ENCODE measurements around the gene LTA4H. TPM values are rescaled to one million over a fixed set of nuclear protein-coding genes. Genes with fewer than 3 reads are reported as not detected.

The LTA4H gene
- total and polyA plus RNA-seq, 2 experiments from 2014 or later, result 35.0 to 90.5 TPM

DNA sequence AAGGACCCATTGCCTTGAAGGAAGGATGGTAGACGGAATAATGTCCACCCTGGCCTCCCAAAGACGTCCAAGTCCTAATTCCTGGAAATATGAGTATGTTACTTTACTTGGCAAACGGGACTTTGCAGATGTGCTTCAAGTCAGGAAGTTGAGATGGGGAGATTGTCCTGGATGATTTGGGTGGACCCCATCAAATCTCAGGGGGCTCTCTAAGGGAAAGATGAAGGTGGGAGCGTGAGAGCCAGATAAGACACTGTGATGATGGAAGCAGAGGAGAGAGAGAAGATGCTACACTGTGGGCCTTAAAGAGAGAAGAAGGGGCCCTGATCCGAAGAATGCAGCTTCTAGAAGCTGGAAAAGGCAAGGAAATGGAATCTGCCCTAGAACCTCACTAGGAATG lies 29.6 kb upstream of the LTA4H start:
- WGBS (ENCODE audit: low lambda C conversion rate, missing lambda C conversion rate), result 92% methylated on average over 5 of the region's 5 CpGs
- no peak overlapping the region for H2AFZ ChIP-seq

DNA sequence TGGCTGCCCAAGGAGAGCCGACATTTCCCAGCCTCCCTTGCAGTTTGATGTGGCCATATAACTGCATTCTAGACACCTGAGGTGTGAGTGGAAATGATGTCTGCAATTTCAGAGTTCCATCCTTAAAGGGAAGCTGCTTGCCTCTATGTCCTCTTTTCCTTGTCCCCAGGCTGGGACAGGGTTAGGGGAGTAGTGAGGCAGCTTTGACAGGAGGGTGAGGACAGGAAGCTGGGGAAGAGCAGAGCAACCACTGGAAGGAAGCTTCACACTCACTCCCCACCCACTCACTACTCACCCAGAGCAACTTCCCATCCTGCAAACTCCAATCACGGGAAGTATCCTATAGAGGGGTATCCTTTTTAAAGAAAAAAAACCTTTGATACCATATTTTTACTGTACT lies 28.9 kb upstream of the LTA4H start:
- H2AFZ ChIP-seq, result no peak overlapping the region
- 81% methylated on average over 2 of the region's 2 CpGs for WGBS (ENCODE audit: low lambda C conversion rate, missing lambda C conversion rate)

More for the DNA sequence above, 29.6 kb upstream of the LTA4H start:
- Histone ChIP-seq H3K4me1 (ENCODE audit: insufficient read depth) (no peaks in the 10 kb centered on the region), H3K79me2 (no peaks in the 10 kb centered on the region), H3K36me3 (replicated peaks; ENCODE audit: insufficient read depth, low read depth) (no peaks in the 10 kb centered on the region), H3K4me3 (no peak overlapping the region), H3K27ac (no peak overlapping the region), H3K27me3 (no peaks in the 10 kb centered on the region), H4K20me1 (ENCODE audit: insufficient read depth, poor library complexity, severe bottlenecking) (no peaks in the 10 kb centered on the region), H3K4me2 (no peak overlapping the region), H3K9me2 (replicated peaks; ENCODE audit: insufficient read depth) (no peaks in the 10 kb centered on the region), H3K9me3 (ENCODE audit: low read depth) (no peaks in the 10 kb centered on the region)
- TF ChIP-seq CTCF (IDR thresholded peaks at IDR 0.05; ENCODE audit: poor library complexity) (no peak), EZH2 (IDR thresholded peaks at IDR 0.05; ENCODE audit: borderline replicate concordance) (no peak), EZH2phosphoT487 (IDR thresholded peaks at IDR 0.05; ENCODE audit: low read depth, severe bottlenecking, unreplicated experiment) (no peak)
- no peak for DNase-seq (ENCODE audit: low spot score)

GRCh38 chr12:96063046-96063445 lies 27.7 kb upstream of the LTA4H start:
- Histone ChIP-seq H3K4me1 (ENCODE audit: insufficient read depth) (no peaks in the 10 kb centered on the region), H3K79me2 (no peaks in the 10 kb centered on the region), H3K9me2 (replicated peaks; ENCODE audit: insufficient read depth) (no peaks in the 10 kb centered on the region), H2AFZ (no peak overlapping the region), H3K27me3 (no peaks in the 10 kb centered on the region), H4K20me1 (ENCODE audit: insufficient read depth, poor library complexity, severe bottlenecking) (no peaks in the 10 kb centered on the region), H3K27ac (no peak overlapping the region), H3K4me3 (no peak overlapping the region), H3K4me2 (no peak overlapping the region), H3K36me3 (replicated peaks; ENCODE audit: insufficient read depth, low read depth) (no peaks in the 10 kb centered on the region), H3K9me3 (ENCODE audit: low read depth) (no peaks in the 10 kb centered on the region)
- TF ChIP-seq CTCF (IDR thresholded peaks at IDR 0.05; ENCODE audit: poor library complexity) (peak; percentile 19), EZH2phosphoT487 (IDR thresholded peaks at IDR 0.05; ENCODE audit: low read depth, severe bottlenecking, unreplicated experiment) (no peak), EZH2 (IDR thresholded peaks at IDR 0.05; ENCODE audit: borderline replicate concordance) (no peak)
- 80% methylated on average over 4 of the region's 4 CpGs for WGBS (ENCODE audit: low lambda C conversion rate, missing lambda C conversion rate)
- no peak for DNase-seq (ENCODE audit: low spot score)

More for the DNA sequence above, 28.9 kb upstream of the LTA4H start:
- Histone ChIP-seq H3K9me3 (ENCODE audit: low read depth) (no peaks in the 10 kb centered on the region), H3K27me3 (no peaks in the 10 kb centered on the region), H4K20me1 (ENCODE audit: insufficient read depth, poor library complexity, severe bottlenecking) (no peaks in the 10 kb centered on the region), H3K4me3 (no peak overlapping the region), H3K4me2 (no peak overlapping the region), H3K79me2 (no peaks in the 10 kb centered on the region), H3K36me3 (replicated peaks; ENCODE audit: insufficient read depth, low read depth) (no peaks in the 10 kb centered on the region), H3K27ac (no peak overlapping the region), H3K4me1 (ENCODE audit: insufficient read depth) (no peaks in the 10 kb centered on the region), H3K9me2 (replicated peaks; ENCODE audit: insufficient read depth) (no peaks in the 10 kb centered on the region)
- TF ChIP-seq EZH2 (IDR thresholded peaks at IDR 0.05; ENCODE audit: borderline replicate concordance), result no peak
- TF ChIP-seq CTCF (IDR thresholded peaks at IDR 0.05; ENCODE audit: poor library complexity), result no peak
- no peak for TF ChIP-seq EZH2phosphoT487 (IDR thresholded peaks at IDR 0.05; ENCODE audit: low read depth, severe bottlenecking, unreplicated experiment)
- no peak for DNase-seq (ENCODE audit: low spot score)
